Endothelial cell of umbilical vein (primary cell): ENCODE measurements around the gene TTYH3.
"Not testable (repeated sequence)": the region's sequence is repeated elsewhere in the genome, so short reads cannot be mapped to it uniquely, and the experiment has no call there.

Experiments
- POLR2AphosphoS5 ChIP-seq: IDR thresholded peaks from 2 replicates; pipeline ENCODE4 v1.6.1; 2012; ENCODE audit warnings: low read depth, mild to moderate bottlenecking, control low read depth, low read length, moderate library complexity; ENCODE audit not compliant: insufficient read depth
- TF ChIP-seq, protein P1 (sequence below), 2 donors: IDR thresholded peaks; 1 replicate in 1 of 2; 2 replicates in 1 of 2; pipeline ENCODE4 v1.5.1; 2011; ENCODE audit warnings: low read length in 2 of 2, mild to moderate bottlenecking in 2 of 2, moderate library complexity in 2 of 2, control low read depth in 1 of 2, inconsistent platforms in 1 of 2, low read depth in 1 of 2; ENCODE audit not compliant: insufficient read depth in 1 of 2; ENCODE audit errors: extremely low read depth in 1 of 2

DNA sequence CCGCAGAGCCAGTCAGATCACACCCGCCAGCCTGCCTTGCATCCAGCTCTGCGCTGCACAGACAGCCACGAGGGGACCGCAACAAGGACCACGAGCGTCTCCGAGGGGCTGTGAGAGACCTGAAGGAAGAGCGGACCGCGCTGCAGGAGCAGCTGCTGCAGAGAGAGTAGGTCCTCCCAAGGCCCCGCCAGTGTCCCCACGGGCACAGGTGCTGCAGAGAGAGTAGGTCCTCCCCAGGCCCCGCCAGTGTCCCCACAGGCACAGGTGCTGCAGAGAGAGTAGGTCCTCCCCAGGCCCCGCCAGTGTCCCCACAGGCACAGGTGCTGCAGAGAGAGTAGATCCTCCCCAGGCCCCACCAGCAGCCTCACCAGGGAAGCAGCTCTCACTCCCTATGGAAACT is 41.8 kb upstream of the TTYH3 start:
- not testable (repeated sequence) for TF ChIP-seq POLR2AphosphoS5
- TF ChIP-seq, protein P1, sequence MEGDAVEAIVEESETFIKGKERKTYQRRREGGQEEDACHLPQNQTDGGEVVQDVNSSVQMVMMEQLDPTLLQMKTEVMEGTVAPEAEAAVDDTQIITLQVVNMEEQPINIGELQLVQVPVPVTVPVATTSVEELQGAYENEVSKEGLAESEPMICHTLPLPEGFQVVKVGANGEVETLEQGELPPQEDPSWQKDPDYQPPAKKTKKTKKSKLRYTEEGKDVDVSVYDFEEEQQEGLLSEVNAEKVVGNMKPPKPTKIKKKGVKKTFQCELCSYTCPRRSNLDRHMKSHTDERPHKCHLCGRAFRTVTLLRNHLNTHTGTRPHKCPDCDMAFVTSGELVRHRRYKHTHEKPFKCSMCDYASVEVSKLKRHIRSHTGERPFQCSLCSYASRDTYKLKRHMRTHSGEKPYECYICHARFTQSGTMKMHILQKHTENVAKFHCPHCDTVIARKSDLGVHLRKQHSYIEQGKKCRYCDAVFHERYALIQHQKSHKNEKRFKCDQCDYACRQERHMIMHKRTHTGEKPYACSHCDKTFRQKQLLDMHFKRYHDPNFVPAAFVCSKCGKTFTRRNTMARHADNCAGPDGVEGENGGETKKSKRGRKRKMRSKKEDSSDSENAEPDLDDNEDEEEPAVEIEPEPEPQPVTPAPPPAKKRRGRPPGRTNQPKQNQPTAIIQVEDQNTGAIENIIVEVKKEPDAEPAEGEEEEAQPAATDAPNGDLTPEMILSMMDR (IDR thresholded peaks at IDR 0.05; ENCODE audit: extremely low read depth in 1 of 2, insufficient read depth in 1 of 2, low read depth in 1 of 2, low read length in 2 of 2), result not testable (repeated sequence)
